Midbrain (tissue), 1 donor: ENCODE measurements around the gene GET4.

ENCODE experiments used
- DNase-seq: peaks from one replicate; lab custom pipeline; 2025; lab: John Stamatoyannopoulos, UW

The GET4 gene

GRCh38 chr7:900331-901040, 24.1 kb downstream of the GET4 start:
- DNase-seq = no peak

GRCh38 chr7:901041-901387, 24.7 kb downstream of the GET4 start:
- DNase-seq = no peak

- peak; percentile 45 for DNase-seq
Measured at GRCh38 chr7:901388-902154, 25.2 kb downstream of the GET4 start.

- no peak for DNase-seq
Measured at GRCh38 chr7:902996-903395, 26.6 kb downstream of the GET4 start.

- DNase-seq = no peak
Measured at GRCh38 chr7:903921-904755, 27.8 kb downstream of the GET4 start.

- no peak for DNase-seq
Measured at GRCh38 chr7:904847-905246, 28.5 kb downstream of the GET4 start.

GRCh38 chr7:906776-907157, 30.4 kb downstream of the GET4 start:
- no peak for DNase-seq

GRCh38 chr7:907158-907980, 31.0 kb downstream of the GET4 start:
- no peak for DNase-seq

GRCh38 chr7:908159-908581, 31.8 kb downstream of the GET4 start:
- DNase-seq = no peak

GRCh38 chr7:908591-909357, 32.4 kb downstream of the GET4 start:
- peak; percentile 73 for DNase-seq

- peak; percentile 34 for DNase-seq
Measured at GRCh38 chr7:909358-910329, 33.3 kb downstream of the GET4 start.

- DNase-seq = no peak
Measured at GRCh38 chr7:910441-910861, 34.1 kb downstream of the GET4 start.

GRCh38 chr7:910931-911431, 34.6 kb downstream of the GET4 start:
- no peak for DNase-seq

- DNase-seq = peak; percentile 85
Measured at GRCh38 chr7:911791-912480, 35.6 kb downstream of the GET4 start.

- peak; percentile 60 for DNase-seq
Measured at GRCh38 chr7:913736-914520, 37.6 kb downstream of the GET4 start.

- no peak for DNase-seq
Measured at GRCh38 chr7:914521-915194, 38.3 kb downstream of the GET4 start.
